ENCODE measurements around the gene TRIM8. TPM values are rescaled to one million over a fixed set of nuclear protein-coding genes. Genes with fewer than 3 reads are reported as not detected.

The TRIM8 gene
- total RNA-seq, 1 donor from 2014 or later = 126 TPM

DNA sequence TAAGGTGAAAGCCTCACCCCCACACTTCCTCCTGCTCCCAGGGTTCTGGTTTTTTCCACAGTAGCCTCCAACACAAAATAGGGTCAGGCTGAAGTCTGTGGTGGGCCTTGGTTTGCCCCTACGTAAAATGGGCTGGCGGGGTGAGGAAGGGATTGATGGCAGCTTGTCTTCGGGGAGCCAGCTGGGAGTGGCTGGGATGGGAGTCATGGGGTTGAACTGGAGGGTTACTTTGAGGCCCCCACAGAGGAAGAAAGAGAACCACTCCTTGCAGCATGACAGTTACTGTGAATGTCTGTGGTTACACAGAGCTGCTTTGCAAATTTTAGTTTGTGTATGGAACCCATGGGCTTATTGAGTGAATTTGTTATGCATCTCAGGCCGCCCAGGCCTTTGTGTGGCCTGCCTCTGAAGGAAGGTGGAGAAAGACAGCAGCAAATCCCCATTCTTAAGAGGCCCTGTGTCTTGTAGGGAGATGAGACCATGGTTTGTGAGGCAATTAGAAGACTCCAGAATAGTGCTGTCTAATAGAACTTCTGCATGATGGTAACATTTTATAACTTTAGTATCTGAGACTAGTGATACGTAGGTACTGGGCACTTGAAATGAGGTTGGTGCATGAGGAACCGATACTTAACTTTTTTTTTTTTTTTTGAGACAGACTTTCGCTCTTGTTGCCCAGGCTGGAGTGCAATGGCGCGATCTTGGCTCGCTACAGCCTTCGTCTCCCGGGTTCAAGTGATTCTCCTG, 8.1 kb downstream of the TRIM8 start:
- Histone ChIP-seq H3K4me3 (no peak overlapping the region), H3K9me3 (no peaks in the 10 kb centered on the region), H3K36me3 (peaks cover 0 to 34% of the 10 kb centered on the region in 2 donors), H3K27me3 (no peaks in the 10 kb centered on the region), H3K27ac (peak overlapping the region; percentile 99), H3K4me1 (peaks cover 75% of the 10 kb centered on the region)
- TF ChIP-seq CTCF (IDR thresholded peaks at IDR 0.05) (no peak), POLR2A (IDR thresholded peaks at IDR 0.05) (no peak), POLR2AphosphoS5 (IDR thresholded peaks at IDR 0.05; ENCODE audit: insufficient read depth in 1 of 2, low read depth in 1 of 2) (no peak)
- intact Hi-C loops (cut with DNase I) = no loop called here
- no peak for DNase-seq (ENCODE audit: extremely low spot score in 2 of 2)

- H3K4me1 ChIP-seq = peaks cover 74% of the 10 kb centered on the region
- no peak for DNase-seq (ENCODE audit: extremely low spot score in 2 of 2)
- no peak overlapping the region for H3K4me3 ChIP-seq
- H3K36me3 ChIP-seq = peaks cover 0 to 38% of the 10 kb centered on the region in 2 donors
- H3K27ac ChIP-seq = no peak overlapping the region
- no peaks in the 10 kb centered on the region for H3K27me3 ChIP-seq
- intact Hi-C loops (cut with DNase I) = no loop called here
- TF ChIP-seq POLR2A (IDR thresholded peaks at IDR 0.05) (no peak), CTCF (IDR thresholded peaks at IDR 0.05) (no peak)
- H3K9me3 ChIP-seq = no peaks in the 10 kb centered on the region
These were observed 8.8 kb downstream of the TRIM8 start for GRCh38 chr10:102653060-102653459.

DNA sequence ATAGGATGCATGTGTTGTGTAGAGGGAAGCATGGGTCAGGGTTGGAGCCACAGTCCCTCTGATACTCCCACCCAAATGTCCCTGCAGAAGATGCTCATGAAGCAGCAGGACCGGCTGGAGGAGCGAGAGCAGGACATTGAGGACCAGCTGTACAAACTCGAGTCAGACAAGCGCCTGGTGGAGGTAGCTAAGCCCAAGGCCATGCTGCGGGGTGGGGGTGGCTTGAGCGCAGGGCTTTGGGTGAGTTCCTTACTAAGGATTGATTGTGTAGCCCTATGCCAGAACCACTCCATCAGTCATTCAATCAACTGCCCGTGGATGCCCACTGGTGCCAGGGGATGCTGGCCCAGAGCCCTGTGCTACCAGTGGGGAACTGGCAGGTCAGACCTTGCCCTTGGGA, 10.3 kb downstream of the TRIM8 start:
- Histone ChIP-seq H3K4me3 (no peak overlapping the region), H3K9me3 (no peaks in the 10 kb centered on the region), H3K27ac (no peak overlapping the region), H3K27me3 (no peaks in the 10 kb centered on the region), H3K4me1 (peaks cover 67% of the 10 kb centered on the region), H3K36me3 (peaks cover 0 to 46% of the 10 kb centered on the region in 2 donors)
- DNase-seq (ENCODE audit: extremely low spot score in 2 of 2) = no peak
- TF ChIP-seq POLR2AphosphoS5 (IDR thresholded peaks at IDR 0.05; ENCODE audit: insufficient read depth in 1 of 2, low read depth in 1 of 2) (no peak), POLR2A (IDR thresholded peaks at IDR 0.05) (no peak), CTCF (IDR thresholded peaks at IDR 0.05) (no peak)
- intact Hi-C loops (cut with DNase I) = no loop called here

DNA sequence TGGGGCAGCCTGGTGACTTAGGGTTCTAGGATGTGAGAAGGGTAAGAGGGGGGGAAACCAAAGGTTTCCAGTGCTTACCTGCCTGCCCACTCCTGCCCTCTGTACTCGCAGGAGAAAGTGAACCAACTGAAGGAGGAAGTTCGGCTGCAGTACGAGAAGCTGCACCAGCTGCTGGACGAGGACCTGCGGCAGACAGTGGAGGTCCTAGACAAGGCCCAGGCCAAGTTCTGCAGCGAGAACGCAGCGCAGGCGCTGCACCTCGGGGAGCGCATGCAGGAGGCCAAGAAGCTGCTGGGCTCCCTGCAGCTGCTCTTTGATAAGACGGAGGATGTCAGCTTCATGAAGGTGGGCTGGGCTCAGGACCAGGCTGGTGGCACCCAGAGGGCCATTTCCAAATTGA, 10.7 kb downstream of the TRIM8 start:
- Histone ChIP-seq H3K27ac (no peak overlapping the region), H3K9me3 (no peaks in the 10 kb centered on the region), H3K4me3 (no peak overlapping the region), H3K4me1 (peaks cover 63% of the 10 kb centered on the region), H3K27me3 (no peaks in the 10 kb centered on the region), H3K36me3 (peaks cover 0 to 46% of the 10 kb centered on the region in 2 donors)
- TF ChIP-seq POLR2A (IDR thresholded peaks at IDR 0.05) = no peak
- no peak for TF ChIP-seq POLR2AphosphoS5 (IDR thresholded peaks at IDR 0.05; ENCODE audit: insufficient read depth in 1 of 2, low read depth in 1 of 2)
- TF ChIP-seq CTCF (IDR thresholded peaks at IDR 0.05) = no peak
- DNase-seq (ENCODE audit: extremely low spot score in 2 of 2) = no peak
- intact Hi-C loops (cut with DNase I) = no loop called here

DNA sequence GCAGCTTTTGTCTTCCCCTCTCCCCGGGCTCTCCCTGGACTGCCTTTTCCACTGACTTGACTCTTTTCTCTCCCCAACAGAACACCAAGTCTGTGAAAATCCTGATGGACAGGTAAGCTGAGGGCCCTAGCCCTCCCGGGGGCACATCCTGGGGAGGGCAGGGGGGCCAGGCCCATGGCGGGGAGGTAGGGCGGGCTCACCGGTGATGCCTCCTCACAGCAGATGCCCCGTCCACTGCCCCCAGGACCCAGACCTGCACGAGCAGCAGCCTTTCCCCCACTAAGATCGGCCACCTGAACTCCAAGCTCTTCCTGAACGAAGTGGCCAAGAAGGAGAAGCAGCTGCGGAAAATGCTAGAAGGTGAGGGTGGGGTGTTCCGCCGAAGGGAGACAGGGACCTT, 11.7 kb downstream of the TRIM8 start:
- H3K27ac ChIP-seq = no peak overlapping the region
- H3K36me3 ChIP-seq = peaks cover 0 to 46% of the 10 kb centered on the region in 2 donors
- H3K4me1 ChIP-seq = peaks cover 62% of the 10 kb centered on the region
- no peak for DNase-seq (ENCODE audit: extremely low spot score in 2 of 2)
- no peak for TF ChIP-seq POLR2A (IDR thresholded peaks at IDR 0.05)
- no peak for TF ChIP-seq CTCF (IDR thresholded peaks at IDR 0.05)
- TF ChIP-seq POLR2AphosphoS5 (IDR thresholded peaks at IDR 0.05; ENCODE audit: insufficient read depth in 1 of 2, low read depth in 1 of 2) = no peak
- H3K4me3 ChIP-seq = no peak overlapping the region
- intact Hi-C loops (cut with DNase I) = no loop called here
- no peaks in the 10 kb centered on the region for H3K9me3 ChIP-seq
- H3K27me3 ChIP-seq = no peaks in the 10 kb centered on the region

All from vagina (tissue), 2 donors.